Loucy (cell line): ENCODE measurements around the gene PTPRT.

Experiments
- H2AFZ ChIP-seq: fragments of 200-600 bp; sonication (generic); 2 replicates; pipeline ENCODE4 v1.6.0; 2016; ENCODE audit warnings: antibody characterized with exemption, mild to moderate bottlenecking, low read length, moderate library complexity
- H3F3A ChIP-seq: fragments of 200-600 bp; 2 replicates; pipeline ENCODE4 v1.6.0; 2016; ENCODE audit warnings: antibody characterized with exemption, low read depth, mild to moderate bottlenecking
- H3K27me3 ChIP-seq: fragments of 200-600 bp; sonication (generic); 2 replicates; pipeline ENCODE4 v1.6.1; 2014; ENCODE audit warnings: low read length, mild to moderate bottlenecking; ENCODE audit not compliant: insufficient read depth, poor library complexity, severe bottlenecking
- H3K36me3 ChIP-seq: fragments of 200-600 bp; sonication (generic); 2 replicates; pipeline ENCODE4 v1.6.1; 2016; ENCODE audit warnings: low read length; ENCODE audit not compliant: insufficient read depth
- H3K4me1 ChIP-seq: fragments of 200-600 bp; sonication (generic); 2 replicates; pipeline ENCODE4 v1.5.1; 2014; ENCODE audit warnings: low read length, mild to moderate bottlenecking; ENCODE audit not compliant: insufficient read depth, poor library complexity, severe bottlenecking
- H3K4me2 ChIP-seq: fragments of 200-600 bp; sonication (generic); 2 replicates; pipeline ENCODE4 v1.6.0; 2014; ENCODE audit warnings: antibody characterized with exemption, low read length, low read depth, mild to moderate bottlenecking; ENCODE audit not compliant: poor library complexity, severe bottlenecking
- H3K4me3 ChIP-seq: fragments of 200-600 bp; sonication (generic); 2 replicates; pipeline ENCODE4 v1.5.1; 2014; ENCODE audit warnings: low read length, mild to moderate bottlenecking, mixed read lengths; ENCODE audit not compliant: poor library complexity, severe bottlenecking
- H3K79me2 ChIP-seq: fragments of 200-600 bp; sonication (generic); 2 replicates; pipeline ENCODE4 v1.6.1; 2014; ENCODE audit warnings: low read length; ENCODE audit not compliant: insufficient read depth
- H3K9ac ChIP-seq: fragments of 200-600 bp; sonication (generic); 2 replicates; pipeline ENCODE4 v1.6.0; 2014; ENCODE audit warnings: mild to moderate bottlenecking, low read depth, low read length, moderate library complexity; ENCODE audit not compliant: poor library complexity, severe bottlenecking
- H3K9me2 ChIP-seq: fragments of 200-600 bp; sonication (generic); replicated peaks from 2 replicates; pipeline ENCODE4 v1.6.1; 2016; ENCODE audit warnings: low read depth, low read length, mixed read lengths
- H3K9me3 ChIP-seq: fragments of 200-600 bp; sonication (generic); 2 replicates; pipeline ENCODE4 v1.6.1; 2014; ENCODE audit warnings: mild to moderate bottlenecking, antibody characterized with exemption, low read length, low read depth; ENCODE audit not compliant: insufficient read depth
- H4K20me1 ChIP-seq: fragments of 200-600 bp; sonication (generic); 2 replicates; pipeline ENCODE4 v1.6.0; 2014; ENCODE audit warnings: antibody characterized with exemption, low read length, mild to moderate bottlenecking; ENCODE audit not compliant: insufficient read depth, poor library complexity, severe bottlenecking
- CTCF ChIP-seq: fragments of 200-600 bp; sonication (generic); conservative IDR thresholded peaks from 2 replicates; pipeline ENCODE4 v1.5.1; 2014; ENCODE audit warnings: mild to moderate bottlenecking, antibody characterized with exemption, low read length
- EZH2phosphoT487 ChIP-seq: fragments of 200-600 bp; IDR thresholded peaks from 2 replicates; pipeline ENCODE4 v1.6.1; 2018; ENCODE audit warnings: antibody characterized with exemption, mild to moderate bottlenecking, moderate library complexity, borderline replicate concordance

PTPRT gene

GRCh38 chr20:43209831-43210230 is 20.1 kb upstream of the PTPRT start:
- TF ChIP-seq CTCF (no peak), EZH2phosphoT487 (no peak)
- Histone ChIP-seq H2AFZ (no peak overlapping the region), H3K9ac (no peak overlapping the region), H3K36me3 (no peaks in the 10 kb centered on the region), H3K27me3 (no peaks in the 10 kb centered on the region), H3K9me3 (peaks cover 1% of the 10 kb centered on the region; the same call in 1 of the 2 replicates), H3K79me2 (no peaks in the 10 kb centered on the region), H4K20me1 (no peaks in the 10 kb centered on the region), H3K4me1 (no peaks in the 10 kb centered on the region), H3K4me2 (no peak overlapping the region), H3K9me2 (no peaks in the 10 kb centered on the region), H3K4me3 (no peak overlapping the region), H3F3A (no peaks in the 10 kb centered on the region)

GRCh38 chr20:43205699-43206098 is 16.0 kb upstream of the PTPRT start:
- TF ChIP-seq EZH2phosphoT487 (no peak), CTCF (no peak; the same call in 1 of the 2 replicates)
- Histone ChIP-seq H3K4me2 (no peak overlapping the region), H2AFZ (no peak overlapping the region), H4K20me1 (no peaks in the 10 kb centered on the region), H3K4me1 (no peaks in the 10 kb centered on the region), H3K9me2 (no peaks in the 10 kb centered on the region), H3K4me3 (no peak overlapping the region), H3F3A (no peaks in the 10 kb centered on the region), H3K9me3 (peaks cover 4% of the 10 kb centered on the region), H3K79me2 (no peaks in the 10 kb centered on the region), H3K27me3 (no peaks in the 10 kb centered on the region), H3K9ac (no peak overlapping the region), H3K36me3 (no peaks in the 10 kb centered on the region)

- no peaks in the 10 kb centered on the region for H3F3A ChIP-seq
- TF ChIP-seq CTCF = no peak
- TF ChIP-seq EZH2phosphoT487 = no peak
- H3K4me3 ChIP-seq = no peak overlapping the region
- H3K4me1 ChIP-seq = no peaks in the 10 kb centered on the region
- H3K9me2 ChIP-seq = no peaks in the 10 kb centered on the region
- no peak overlapping the region for H2AFZ ChIP-seq
- H3K4me2 ChIP-seq = no peak overlapping the region
- no peak overlapping the region for H3K9ac ChIP-seq
- H4K20me1 ChIP-seq = no peaks in the 10 kb centered on the region
- H3K9me3 ChIP-seq = peaks cover 4% of the 10 kb centered on the region
- H3K27me3 ChIP-seq = no peaks in the 10 kb centered on the region
- H3K79me2 ChIP-seq = no peaks in the 10 kb centered on the region
- no peaks in the 10 kb centered on the region for H3K36me3 ChIP-seq
Observed at GRCh38 chr20:43202100-43202499, 12.4 kb upstream of the PTPRT start.
